ENCODE data around the gene HMGN1. TPM values are rescaled to one million over a fixed set of nuclear protein-coding genes. Genes with fewer than 3 reads are reported as not detected.
"Not testable (repeated sequence)": the region's sequence is repeated elsewhere in the genome, so short reads cannot be mapped to it uniquely, and the experiment has no call there.

HMGN1 gene, protein sequence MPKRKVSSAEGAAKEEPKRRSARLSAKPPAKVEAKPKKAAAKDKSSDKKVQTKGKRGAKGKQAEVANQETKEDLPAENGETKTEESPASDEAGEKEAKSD
- 143 TPM for total RNA-seq

DNA sequence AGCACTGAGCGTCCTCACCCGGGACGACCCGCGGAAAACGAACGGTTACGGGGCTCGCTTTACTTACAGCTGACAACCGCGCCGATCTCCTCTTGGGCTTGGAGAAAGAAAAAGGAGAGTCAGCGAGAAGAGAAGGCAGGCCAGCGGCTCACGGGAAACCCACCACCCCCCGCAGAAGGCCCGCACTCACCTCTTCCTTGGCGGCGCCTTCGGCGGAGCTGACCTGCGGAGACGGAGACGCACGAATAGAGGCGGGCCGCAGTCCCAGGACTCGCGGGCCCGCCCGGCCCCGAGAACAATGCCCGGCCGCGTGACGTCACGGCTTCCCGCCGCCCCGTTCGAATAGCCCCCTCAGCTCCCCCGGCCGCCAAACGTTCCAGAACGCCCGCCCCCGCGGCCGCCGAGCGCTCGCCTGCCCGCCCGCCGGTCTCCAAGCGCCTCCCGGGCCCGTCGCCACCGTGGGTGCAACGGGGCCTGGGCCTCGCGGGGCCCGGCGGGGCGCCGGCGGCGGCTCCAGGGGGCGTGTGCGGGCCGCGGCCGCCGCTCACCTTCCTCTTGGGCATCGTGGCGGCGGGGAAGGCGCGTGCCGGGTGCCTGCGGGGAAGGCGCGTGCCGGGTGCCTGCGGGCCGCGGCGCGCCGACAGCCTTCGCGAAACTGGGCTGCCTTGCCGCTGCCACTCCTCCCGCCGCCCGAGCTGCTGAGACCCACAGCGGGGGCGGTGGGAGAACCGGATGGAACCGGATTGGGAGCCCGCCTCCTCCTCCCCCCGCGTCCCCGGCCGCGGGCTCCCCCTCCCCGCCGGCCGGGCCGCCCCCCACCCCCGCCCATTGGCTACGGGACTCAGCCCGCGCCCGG lies at the start of gene HMGN1:
TSS of gene HMGN1 (minus strand) at position 734 of the 856 bp plus-strand sequence. CDS start at position 563, 171 bp downstream.
- DNase-seq (ENCODE audit: low spot score in 2 of 2): peak; percentile 90 to 93
- FAIRE-seq: no peak

DNA sequence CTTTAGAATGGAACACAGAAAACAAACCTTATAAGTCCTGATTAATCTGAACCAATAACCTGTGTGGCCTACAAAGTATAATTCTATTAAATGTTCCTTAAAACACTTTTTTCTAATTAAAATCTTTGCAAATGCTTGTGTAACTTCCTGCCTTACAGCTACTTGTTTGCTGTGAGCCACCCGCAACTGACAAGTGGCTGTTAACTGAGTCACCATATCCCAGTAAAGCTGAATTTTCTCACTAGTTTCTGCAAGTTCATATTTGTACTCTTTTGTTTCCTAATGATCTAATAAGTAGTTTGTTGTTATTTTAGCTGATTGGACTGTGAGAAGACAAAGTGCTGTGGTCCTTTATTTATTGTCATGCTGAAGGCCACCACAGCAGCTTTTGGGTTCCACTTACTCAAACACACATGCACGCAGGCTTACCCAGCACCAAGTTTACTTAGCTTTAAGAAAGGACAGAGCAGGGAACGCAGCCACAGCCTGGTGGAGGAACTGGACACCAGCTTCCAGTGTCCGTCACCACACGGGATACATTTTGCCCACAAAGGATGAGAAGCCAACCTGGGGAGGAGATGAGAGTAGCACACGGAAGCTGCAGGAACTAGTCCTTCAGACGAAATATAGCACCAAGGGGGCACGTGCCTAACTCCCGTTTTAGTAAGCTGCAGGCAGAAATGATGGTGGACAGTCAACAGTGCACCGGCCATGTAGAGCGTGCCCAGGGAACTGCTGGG lies 48.9 kb upstream of the HMGN1 start:
- DNase-seq (ENCODE audit: low spot score in 2 of 2): no peak

DNA sequence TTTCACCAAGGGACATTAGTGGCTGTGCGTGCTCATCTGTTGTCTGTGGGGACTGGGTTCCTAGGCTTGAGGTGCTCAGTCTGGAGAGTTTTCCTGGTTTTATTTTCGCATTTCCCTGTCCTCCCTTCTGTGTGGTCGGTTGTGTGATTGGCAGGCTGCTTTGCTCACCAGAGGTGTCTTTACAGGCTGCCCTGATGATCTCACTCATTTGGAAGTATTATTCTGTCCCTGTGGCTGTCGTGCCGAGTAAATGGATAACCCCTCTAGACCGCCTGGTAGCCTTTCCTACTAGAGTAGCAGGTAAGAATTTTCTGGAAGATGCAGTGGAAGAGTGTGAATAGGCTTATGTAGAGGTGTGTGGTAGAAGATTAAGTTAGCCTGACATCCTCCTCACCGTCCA lies 44.1 kb upstream of the HMGN1 start:
- no peak for DNase-seq (ENCODE audit: low spot score in 2 of 2)
- no peak for FAIRE-seq

More for the DNA sequence above, 48.9 kb upstream of the HMGN1 start:
- FAIRE-seq: no peak

DNA sequence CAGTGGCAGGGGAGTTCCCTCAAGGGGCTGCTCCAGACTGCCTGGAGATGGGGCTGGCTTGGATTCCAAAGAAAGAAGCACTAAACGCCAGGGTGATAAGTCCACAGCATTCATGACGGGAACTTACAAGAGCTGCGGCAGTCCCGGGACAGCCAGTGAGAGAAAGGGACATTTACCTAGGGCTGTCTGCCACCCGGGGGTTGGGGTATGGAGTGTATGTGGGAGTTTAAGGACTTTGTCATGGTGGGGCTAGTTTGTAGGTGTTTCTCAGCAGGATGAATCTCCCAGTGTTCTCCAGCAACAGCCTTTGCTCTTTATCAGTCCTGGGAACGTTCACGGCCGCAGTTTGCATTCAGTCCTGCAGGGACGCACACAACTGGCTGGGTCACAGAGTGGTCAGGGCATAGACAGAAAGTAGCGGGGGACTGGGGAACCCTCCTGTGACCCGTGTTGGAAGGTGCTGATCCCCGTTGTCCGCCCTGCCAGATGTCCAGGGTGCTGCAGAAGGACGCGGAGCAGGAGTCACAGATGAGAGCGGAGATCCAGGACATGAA lies 41.4 kb upstream of the HMGN1 start:
- no peak for FAIRE-seq
- DNase-seq (ENCODE audit: low spot score in 2 of 2): no peak

DNA sequence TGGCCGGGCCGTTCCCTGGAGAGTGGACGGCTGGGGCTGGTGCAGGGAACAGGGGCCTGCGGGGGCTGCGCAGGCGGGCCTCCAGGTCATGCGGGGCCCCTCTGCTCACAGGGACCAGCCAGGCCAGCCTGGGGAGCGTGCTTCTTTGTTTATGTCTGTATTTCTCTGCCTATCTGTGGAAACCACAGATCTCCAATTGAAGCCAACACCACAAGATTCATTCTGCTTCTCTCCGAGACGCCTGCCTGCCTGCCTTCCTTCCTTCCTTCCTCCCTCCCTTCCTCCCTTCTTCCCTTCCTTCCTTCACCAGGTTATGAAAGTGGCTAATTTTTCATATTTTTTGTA lies 39.9 kb upstream of the HMGN1 start:
- FAIRE-seq (no peak), DNase-seq (ENCODE audit: low spot score in 2 of 2) (no peak)

DNA sequence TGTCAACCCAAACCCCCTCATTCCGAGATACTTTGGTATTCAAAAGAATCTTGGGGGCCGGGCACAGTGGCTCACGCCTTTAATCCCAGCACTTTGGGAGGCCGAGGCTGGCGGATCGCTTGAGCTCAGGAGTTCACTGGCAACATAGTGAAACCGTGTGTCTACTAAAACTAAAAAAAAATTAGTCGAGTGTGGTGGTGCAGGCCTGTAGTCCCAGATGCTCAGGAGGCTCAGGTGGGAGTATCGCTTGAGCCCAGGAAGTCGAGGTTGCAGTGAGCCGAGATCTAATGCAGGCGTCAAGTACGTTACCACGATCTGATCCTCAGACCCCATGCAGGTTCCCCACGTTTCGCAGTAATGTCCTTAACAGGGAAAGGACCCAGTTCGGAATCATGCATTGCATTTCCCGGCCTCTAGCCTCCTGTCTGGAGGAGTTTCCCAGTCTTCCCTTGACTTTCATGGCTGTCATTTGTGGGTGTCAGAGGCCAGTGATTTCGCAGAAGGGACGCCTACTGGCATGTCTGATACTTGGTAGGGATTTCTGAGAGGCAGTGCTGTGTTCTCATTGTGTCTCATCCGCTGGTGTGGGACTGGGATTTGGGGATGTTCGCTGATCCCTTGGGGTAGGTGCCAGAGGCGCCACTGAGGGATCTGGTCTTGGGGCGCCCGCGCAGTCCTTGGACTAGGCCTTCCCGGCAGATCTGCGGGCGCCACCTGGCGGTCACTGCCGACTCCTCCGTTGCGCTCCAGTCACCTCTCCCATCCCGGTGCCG lies 39.3 kb upstream of the HMGN1 start:
- FAIRE-seq (no peak), DNase-seq (ENCODE audit: low spot score in 2 of 2) (peak; percentile 78 to 90)

DNA sequence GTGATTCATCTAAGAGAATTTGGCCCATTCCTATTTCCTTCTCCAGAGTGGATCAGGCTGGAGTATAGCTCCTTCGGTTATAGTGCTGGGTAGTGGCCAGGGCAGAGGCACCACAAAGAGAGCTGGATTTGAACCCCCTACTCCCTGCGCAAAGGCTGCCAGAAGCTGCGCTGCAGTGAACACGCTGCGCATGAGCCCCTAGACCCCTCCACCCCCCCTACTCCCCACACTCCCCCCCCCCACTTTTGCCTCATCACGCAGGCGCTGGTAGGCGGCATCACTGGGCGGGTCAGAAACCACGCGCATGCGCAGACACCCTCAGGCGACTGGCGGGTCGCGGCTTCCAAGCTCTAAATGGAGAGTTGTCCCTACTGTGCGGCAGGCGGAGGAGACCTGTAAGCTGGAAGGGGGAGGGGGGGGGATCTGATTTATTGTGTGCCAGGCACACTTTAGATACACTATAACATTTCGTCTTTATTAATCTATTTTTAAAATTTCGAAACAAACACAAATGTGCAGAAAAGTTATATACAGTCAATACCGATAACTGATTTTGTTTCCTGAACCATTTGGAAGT lies 38.7 kb upstream of the HMGN1 start:
- FAIRE-seq (no peak), DNase-seq (ENCODE audit: low spot score in 2 of 2) (peak; percentile 88 to 91)

DNA sequence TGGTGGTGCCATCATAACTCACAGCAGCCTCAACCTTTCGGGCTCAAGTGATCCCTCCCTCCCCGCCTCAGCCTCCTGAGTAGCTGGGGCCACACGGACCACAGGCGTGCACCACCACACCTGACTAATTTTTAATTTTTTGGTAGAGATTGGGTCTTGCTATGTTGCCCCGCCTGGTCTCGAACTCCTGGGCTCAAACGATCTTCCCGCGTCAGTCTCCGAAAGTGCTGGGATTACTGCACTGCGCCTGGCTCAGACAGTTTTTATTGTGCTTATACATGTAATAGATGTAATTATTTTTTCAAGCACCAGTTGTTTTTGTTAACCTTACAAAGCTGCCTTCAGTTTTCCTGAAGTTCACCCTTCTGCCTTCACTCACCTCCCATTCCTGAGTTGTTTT lies 38.0 kb upstream of the HMGN1 start:
- DNase-seq (ENCODE audit: low spot score in 2 of 2) (no peak), FAIRE-seq (no peak)

DNA sequence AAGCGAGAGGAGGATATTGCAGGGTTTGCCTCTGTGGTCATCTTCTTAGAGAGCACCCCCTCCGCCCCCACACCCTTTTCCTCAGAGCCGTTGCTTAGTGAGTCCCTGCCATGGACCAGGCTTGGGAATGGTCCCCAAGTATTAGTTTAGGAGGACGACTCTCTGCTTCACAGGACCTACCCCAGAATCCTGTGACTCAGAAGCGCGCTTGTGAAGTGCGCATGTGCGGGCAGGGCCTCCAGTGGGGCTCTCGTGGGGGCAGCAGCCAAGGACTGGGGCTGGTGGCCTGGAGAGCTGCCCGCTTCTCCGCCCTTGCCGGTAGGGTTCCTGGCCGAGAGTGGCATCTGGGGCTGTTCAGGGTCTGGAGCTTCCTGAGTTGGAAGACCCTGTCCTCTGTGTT lies 37.3 kb upstream of the HMGN1 start:
- FAIRE-seq (no peak), DNase-seq (ENCODE audit: low spot score in 2 of 2) (peak in 1 of 2 donors; percentile 47)

DNA sequence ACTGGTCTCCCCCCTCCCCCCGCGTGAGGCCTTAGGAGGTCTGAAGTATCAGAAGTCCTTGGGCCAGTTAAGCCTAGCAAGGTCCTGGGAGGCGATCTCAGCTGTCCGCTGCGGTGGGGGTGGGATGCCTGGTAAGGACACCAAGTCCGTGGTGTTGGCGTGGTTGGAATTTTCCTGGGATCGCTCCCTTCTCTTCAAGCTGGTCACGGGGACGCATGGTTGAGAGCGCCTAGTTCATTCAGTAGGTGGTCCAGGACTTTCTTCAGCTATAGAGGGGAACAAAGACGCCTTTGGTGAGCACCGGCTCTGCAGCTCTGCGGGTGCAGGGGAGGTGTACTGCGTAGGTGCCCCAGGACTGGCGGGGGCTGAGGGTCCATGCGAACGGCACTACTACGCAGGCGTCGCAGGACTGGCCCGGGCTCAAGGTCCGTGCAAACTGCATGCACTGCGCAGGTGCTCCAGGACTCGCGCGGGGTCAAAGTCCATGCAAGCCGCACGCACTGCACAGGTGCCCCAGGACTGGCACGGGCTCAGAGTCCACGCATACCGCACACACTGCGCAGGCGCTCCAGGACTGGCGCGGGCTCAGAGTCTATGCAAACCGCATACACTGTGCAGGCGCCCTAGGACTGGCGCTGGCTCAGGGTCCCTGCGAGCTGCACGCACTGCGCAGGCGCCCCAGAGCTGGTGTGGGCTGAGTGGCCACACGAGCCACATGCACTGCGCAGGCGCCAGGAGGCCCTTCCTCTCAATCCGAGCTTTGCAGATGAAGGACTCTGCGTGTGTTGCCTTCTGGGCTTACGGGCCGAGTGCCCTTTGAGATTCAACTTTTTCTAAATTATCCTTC lies 36.6 kb upstream of the HMGN1 start:
- DNase-seq (ENCODE audit: low spot score in 2 of 2) (peak; percentile 71), FAIRE-seq (no peak)

DNA sequence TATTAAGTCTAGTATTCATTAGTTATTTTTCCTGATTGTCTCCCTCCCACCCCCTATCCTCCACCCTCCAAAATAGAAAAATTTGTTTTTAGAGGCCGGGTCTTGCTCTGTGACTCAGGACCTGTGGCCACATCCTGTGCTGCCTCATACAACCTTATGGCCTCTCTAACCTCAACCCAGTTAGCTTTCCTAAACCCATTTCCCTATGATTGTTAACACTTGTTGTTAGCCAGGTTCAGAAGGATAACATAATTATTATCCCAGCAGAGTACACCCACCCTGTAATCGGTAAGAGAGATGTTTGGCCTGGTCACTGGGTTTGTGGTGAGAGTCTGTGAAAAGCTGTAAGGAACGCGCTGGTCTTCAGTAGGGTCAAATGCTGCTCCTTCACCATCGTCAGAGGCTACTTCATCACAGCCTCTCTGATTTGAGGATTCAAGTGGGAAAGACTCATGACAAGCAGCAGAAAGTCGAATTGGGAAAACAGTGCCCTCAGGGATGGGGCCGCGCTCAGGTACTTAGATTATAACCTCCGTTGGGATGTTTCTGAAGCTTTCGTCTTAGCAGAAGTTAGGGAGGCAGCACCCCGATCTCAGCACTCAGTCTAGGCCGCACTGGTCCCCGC lies 35.9 kb upstream of the HMGN1 start:
- DNase-seq (ENCODE audit: low spot score in 2 of 2) (no peak), FAIRE-seq (no peak)

DNA sequence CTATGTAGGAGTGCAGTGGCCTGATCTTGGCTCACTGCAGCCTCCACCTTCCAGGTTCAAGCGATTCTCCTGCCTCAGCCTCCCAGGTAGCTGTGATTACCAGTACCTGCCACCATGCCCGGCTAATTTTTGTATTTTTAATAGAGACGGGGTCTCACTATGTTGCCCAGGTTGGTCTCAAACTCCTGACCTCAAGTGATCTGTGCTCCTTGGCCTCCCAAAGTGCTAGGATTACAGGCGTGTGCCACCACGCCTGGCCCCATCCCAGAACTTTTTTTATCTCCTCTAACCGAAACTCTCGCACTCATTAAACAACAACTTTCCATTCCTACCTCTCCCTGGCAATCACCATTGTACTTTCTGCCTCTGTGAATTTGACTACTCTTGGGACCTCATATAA lies 33.2 kb upstream of the HMGN1 start:
- not testable (repeated sequence) for FAIRE-seq; DNase-seq (ENCODE audit: low spot score in 2 of 2)

DNA sequence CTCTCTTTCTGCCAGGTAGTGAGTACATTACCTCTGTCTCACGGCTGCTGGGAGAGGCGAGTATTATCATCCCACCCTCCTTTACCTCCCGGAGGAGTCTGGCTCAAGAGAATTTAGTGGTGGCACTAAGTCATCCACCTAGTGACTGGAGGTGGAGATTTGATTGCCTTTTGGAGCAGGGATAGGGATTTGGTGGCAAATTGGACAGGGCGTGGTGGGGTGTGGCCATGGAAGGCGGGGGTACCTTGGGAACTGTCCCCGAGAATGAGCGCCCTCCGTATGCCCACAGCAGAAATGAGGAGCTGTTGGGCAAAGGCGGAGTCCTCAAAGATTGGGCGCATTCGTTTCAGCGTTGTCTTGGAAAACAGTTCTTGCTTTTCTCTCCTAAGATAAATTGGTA lies 32.1 kb upstream of the HMGN1 start:
- DNase-seq (ENCODE audit: low spot score in 2 of 2) (no peak), FAIRE-seq (no peak)

DNA sequence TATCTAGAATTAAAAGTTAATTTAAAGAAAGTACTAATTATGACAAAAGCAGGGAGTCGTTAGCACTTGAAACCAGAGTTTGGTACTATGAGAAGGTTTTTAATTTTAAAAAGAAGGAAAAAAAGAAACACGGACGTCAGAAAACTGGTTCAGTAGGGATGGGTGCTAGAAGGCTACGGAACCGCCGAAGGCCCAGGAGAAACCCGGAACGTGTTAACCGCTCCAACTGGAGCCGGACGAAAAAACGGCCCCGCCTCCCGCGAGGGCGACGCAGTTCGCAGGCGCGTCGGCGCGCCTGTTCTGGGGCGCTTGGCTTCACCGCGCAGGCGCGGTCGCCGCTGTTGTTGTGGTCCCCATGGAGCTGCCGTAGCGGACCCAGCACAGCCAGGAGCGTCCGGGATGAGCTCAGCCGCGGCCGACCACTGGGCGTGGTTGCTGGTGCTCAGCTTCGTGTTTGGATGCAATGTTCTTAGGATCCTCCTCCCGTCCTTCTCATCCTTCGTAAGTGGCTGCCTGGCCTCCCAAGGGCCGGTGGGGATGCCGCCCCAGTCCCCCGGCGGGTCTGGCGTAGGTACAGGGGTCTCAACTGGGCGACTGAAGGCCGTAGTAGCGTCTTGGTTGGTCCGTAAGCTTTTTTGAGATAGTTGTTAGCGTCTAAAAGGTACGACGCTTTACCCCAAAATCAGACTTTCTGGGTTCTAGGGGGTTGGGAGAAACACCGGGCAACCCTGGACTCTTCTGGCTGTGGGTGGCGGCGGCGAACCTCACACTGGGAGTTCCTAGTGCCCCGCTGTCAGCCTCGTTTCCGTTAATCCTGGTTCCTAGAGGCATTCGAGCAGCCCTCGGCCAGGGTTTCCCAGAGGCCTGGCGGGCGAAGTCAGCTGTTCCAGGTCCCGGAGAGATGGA lies 31.4 kb upstream of the HMGN1 start:
- DNase-seq (ENCODE audit: low spot score in 2 of 2) (peak; percentile 82 to 89), FAIRE-seq (no peak)

DNA sequence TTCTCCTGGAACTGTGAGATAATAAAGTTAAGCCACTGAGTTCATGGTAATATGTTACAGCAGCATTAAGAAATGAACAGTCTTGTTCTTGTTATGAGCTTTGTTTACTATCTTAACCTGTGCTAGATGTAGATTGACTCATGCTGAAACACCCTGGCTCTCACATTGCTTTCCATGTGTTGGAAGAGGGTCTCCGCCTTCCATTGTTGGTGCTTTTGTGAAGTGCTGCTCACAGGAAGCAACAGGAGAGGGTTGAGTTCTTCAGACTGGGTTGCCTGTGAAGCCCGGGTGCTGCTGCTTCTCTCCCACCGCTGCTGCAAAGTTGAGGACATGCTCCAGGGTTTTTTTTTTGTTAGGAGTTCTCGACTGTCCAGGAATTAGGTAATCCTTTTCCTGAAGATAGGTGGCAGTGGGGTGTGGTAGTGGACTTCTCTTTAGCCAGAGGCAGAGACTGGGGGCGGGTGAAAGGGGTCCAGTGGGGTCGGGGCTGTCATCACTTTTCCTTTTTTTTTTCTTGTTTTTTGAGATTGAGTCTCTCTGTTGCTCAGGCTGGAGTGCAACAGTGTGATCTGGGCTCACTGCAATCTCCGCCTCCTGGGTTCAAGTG lies 28.7 kb upstream of the HMGN1 start:
- DNase-seq (ENCODE audit: low spot score in 2 of 2) (no peak), FAIRE-seq (no peak)

DNA sequence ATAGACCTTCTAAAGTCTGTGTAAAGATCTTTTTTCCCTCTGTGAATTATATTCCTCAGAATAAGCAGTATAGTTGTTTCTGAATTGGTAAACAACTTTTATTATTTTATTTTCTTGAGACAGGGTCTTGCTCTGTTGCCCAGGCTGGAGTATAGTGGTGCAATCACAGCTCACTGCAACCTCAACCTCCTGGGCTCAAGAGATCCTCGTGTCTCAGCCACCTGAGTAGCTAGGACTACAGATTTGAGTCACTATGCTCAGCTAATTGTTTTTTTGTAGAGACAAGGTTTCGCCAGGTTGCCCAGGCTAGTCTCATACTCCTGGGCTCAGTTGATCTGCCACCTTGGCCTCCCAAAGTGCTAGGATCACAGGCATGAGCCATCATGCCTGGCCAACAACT lies 26.6 kb upstream of the HMGN1 start:
- no peak for FAIRE-seq
- DNase-seq (ENCODE audit: low spot score in 2 of 2): no peak

DNA sequence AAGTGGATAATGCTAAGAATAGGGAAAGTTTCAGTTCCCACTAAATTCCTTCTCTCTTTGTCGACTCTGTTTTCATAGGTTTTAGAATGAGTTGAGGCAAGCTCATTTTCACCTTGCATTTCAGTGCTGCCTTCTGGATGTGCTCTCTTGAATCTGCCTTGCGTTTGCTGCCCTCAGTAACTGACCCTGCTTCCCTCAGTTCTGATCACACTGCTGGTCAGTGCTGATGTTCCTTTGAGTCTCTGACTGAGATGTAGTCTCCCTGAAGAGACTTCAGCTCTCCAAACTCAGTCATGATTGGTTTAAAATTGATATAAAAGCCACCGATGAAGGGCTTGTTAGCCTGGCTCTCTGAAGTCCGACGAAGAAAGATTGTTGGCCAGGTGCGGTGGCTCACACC lies 25.2 kb upstream of the HMGN1 start:
- FAIRE-seq (no peak), DNase-seq (ENCODE audit: low spot score in 2 of 2) (no peak)

All from frontal cortex (tissue), 4 donors.